ENCODE measurements around the gene SPAG5. TPM values are rescaled to one million over a fixed set of nuclear protein-coding genes. Genes with fewer than 3 reads are reported as not detected.

The SPAG5 gene
- total RNA-seq, 1 donor from 2014 or later, result 12.0 TPM

DNA sequence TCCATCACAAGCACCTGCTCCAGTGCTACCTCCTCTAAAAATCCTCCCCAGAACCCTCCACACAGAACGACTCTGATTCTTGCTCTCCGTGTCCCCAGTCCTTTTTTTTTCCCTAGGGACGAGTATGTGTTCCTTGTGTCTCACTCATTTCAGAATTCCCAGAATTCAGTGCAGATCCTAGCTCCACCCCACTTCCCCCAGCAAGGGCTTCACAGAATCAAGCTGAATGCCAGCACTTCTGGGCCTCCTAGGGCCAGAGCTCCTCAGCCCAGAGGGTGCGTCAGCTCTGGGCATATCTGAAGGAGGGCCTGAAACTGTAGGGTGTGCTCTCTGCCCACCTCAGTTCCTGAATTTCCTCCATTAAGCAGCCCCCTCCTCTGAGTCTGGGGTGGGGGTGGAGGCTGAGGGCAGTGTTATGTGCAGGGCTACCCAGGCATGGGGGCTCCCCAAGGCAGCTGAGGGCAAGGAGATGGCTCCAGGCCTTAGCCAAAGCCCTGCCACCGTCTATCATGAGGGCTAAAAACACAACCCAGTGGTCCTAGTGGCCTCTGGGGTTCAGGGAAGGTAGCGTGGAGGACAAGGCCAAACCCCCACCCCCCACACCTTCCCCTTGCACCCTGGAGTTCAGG, 52.9 kb downstream of the SPAG5 start:
- DNase-seq, result no peak

GRCh38 chr17:28545141-28545503, 53.7 kb downstream of the SPAG5 start:
- no peak for DNase-seq

GRCh38 chr17:28544402-28545140, 54.3 kb downstream of the SPAG5 start:
- no peak for DNase-seq

DNA sequence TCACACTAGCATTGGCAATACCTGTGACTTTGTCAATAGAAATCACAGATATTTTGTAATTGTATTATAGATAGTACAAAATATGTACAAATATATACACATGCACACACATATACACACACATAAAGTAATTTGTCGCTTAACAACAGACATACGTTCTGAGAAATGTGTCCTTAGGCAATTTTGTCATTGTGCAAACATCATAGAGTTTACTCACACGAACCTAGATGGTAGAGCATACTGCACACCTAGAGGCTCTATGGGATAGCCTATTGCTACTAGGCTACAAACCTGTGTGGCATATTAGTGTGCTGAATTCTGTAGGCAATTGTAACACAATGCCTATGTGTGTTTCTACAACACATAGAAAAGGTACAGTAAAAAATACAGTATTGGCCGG, 57.4 kb downstream of the SPAG5 start:
- no peak for DNase-seq

- no peak for DNase-seq
These were observed 58.6 kb downstream of the SPAG5 start for GRCh38 chr17:28540231-28540630.

- DNase-seq, result no peak
These were observed 60.4 kb downstream of the SPAG5 start for GRCh38 chr17:28538296-28538895.

DNA sequence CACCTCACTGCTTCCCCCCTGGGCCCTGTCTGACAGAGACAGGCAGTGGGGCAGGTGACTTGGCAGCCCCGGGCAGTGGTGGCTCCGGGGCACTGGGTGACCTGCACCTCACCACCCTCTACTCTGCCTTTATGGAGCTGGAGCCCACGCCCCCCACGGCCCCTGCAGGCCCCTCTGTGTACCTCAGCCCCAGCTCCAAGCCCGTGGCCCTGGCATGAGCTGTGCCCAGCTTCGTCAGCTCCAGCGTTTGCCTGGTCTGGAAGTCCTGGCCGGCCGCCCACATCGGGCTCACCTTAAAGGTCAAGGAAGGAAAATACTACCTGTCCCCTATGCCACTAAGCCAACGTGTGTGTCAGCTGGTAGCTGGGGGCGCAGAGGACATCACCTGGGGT, 61.6 kb downstream of the SPAG5 start:
- no peak for DNase-seq

DNA sequence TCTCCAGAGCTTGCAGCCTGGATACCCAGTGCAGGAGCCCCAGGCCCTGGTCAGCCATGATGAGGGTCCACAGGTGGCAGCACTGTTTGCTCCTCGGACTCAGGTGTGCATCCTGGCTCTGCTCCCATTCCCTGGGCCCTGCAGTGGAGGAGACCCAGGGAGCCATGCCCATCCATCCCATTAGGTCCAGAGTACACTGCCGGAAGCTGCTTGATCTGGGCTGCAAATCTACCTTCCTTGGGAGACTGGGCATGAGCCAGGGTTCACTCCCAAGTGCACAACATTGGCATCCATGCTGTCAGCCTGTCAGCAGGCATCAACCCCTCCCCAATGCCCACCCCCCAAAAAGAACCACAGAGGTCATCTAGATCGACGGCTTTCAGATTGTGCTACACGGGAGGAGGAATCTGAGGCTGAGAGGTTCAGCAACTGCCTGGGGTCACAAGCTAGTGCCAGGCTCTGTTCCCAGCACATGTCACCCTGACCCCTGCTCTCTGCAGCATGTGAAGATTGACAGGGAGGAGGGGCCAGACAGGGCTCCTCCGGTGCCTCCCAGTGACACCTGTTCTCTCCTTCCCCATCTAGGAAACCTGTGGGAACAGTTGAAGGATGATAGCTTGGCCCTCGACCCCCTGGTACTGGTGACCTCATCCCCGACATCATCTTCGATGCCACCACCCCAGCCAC, 62.1 kb downstream of the SPAG5 start:
- no peak for DNase-seq

DNA sequence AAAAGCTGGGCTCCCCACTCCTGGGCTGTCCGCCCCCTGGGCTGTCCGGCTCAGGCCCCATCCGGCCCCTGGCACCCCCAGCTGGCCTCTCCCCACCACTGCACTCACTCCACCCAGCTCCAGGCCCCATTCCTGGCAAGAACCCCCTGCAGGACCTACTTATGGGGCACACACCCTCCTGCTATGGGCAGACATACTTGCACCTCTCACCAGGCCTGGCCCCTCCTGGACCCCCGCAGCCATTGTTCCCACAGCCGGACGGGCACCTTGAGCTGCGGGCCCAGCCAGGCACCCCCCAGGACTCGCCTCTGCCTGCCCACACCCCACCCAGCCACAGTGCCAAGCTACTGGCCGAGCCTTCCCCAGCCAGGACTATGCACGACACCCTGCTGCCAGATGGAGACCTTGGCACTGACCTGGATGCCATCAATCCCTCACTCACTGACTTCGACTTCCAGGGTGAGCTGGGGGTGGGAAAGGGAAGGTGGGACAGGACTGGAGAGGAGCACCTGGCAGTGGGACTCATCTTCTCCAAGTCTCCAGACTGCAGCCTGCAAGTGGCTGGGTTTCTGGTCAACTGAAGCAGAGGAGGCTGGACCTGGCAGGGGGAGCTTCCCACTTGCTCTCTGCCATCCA, 64.0 kb downstream of the SPAG5 start:
- DNase-seq, result no peak

GRCh38 chr17:28533091-28533807, 65.6 kb downstream of the SPAG5 start:
- no peak for DNase-seq

- no peak for DNase-seq
These were observed 66.5 kb downstream of the SPAG5 start for GRCh38 chr17:28532050-28532960.

DNA sequence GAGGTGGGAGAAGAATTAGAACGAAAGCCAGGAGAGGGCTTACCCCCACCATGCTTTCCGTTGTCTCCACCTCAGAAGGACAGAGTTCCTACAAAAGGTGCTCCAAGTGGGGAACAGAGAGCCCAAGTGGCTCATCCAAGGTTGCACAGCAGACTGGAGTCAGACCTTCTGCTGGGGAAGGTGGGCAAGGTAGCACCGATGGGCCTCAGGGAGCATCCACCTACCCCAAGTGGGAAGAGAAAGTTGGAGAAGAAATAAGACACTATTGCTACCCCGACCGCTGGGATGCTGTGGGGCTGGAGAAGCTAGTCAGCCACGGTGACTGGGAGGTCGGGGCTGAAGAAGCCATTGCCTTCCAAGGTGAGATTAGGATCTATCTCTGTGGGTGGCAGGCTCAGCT, 67.9 kb downstream of the SPAG5 start:
- DNase-seq, result no peak

- no peak for DNase-seq
These were observed 68.6 kb downstream of the SPAG5 start for GRCh38 chr17:28530250-28530649.

GRCh38 chr17:28529013-28529400, 69.8 kb downstream of the SPAG5 start:
- DNase-seq, result no peak

- DNase-seq, result no peak
These were observed 70.4 kb downstream of the SPAG5 start for GRCh38 chr17:28528327-28529012.

DNA sequence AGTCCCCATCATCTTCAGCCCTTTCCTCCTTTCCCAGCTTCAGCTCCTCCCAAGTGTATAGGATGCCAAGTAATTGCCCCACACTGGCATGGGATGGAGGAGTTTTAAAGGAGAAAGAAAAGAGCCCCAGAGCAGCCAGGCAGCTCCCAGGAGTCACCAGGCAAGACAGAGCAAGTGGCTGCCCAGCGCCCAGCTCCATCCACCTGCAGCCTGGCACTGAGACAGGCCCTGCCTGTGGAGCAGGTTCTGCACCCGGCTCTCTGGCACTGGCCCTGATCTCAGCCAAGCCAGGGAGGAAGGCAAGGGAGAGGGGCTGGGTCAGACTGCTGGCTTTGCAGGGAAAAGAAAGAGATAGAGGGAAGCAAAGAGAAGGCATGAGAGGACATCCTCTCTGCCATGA, 71.0 kb downstream of the SPAG5 start:
- DNase-seq, result no peak

Data from tongue (tissue), 2 donors.